ENCODE measurements around the gene NUDT21. TPM values are rescaled to one million over a fixed set of nuclear protein-coding genes. Genes with fewer than 3 reads are reported as not detected.

Gene NUDT21
- total and polyA plus RNA-seq, 2 of the 8 experiments (the other 6 are each of a cell fraction or from before 2014, with no cell fraction given), result 78.1 to 277 TPM

DNA sequence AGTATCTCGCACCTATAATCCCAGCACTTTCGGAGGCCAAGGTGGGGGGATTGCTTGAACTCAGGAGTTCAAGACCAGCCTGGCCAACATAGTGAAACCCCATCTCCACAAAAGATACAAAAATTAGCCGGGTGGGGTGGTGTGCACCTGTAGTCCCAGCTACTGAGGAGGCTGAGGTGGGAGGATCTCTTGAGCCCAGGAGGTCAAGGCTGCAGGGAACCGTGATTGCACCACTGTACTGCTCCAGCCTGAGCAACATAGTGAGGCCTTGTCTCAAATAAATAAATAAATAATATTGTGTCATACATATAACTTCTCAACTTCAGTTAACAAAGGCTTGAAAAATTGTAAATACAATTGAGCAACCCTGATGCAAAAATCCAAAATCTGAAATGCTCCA is 34.0 kb downstream of the NUDT21 start (continued):
- TF ChIP-seq RNF2 (IDR thresholded peaks at IDR 0.05; ENCODE audit: borderline replicate concordance, low read depth, low read length, missing control alignments, poor library complexity, severe bottlenecking) (no peak), KDM4A (IDR thresholded peaks at IDR 0.05; ENCODE audit: low read depth, low read length, severe bottlenecking) (no peak), TBP (IDR thresholded peaks at IDR 0.05; ENCODE audit: low read depth, low read length) (no peak), HDAC6 (IDR thresholded peaks at IDR 0.05; ENCODE audit: low read depth, low read length) (no peak), TEAD4 (IDR thresholded peaks at IDR 0.05; ENCODE audit: low read depth, low read length) (no peak), SUZ12 (IDR thresholded peaks at IDR 0.05; ENCODE audit: low read length) (no peak), CEBPB (IDR thresholded peaks at IDR 0.05; ENCODE audit: low read depth, low read length) (no peak)

Data from H1 (cell line).